T-helper 17 cell (primary cell): Measurements from ENCODE around the gene SFMBT2. TPM values are rescaled to one million over a fixed set of nuclear protein-coding genes. Genes with fewer than 3 reads are reported as not detected.
A peak's percentile ranks its signal among the peaks of the same experiment; 100 is the strongest.

ENCODE experiments used
- ATAC-seq: fragments of 150-1000 bp; cut with Tn5 transposase; 2 replicates; pipeline ENCODE4 v1.10.0; 2021; ENCODE audit warnings: mild to moderate bottlenecking, moderate library complexity
- DNase-seq, 3 donors: peaks; one replicate each; pipeline versions ENCODE4 v3.0.0 to v3.0.0-alpha.2; 2020 to 2021
- H3K9me3 ChIP-seq: one replicate; pipeline ENCODE4 v1.7.0; 2013; ENCODE audit warnings: low read length, mild to moderate bottlenecking; ENCODE audit not compliant: control insufficient read depth, poor library complexity, severe bottlenecking
- H3K27ac Mint-ChIP-seq: one replicate; pipeline ENCODE4 v1.8.0; 2022; ENCODE audit warnings: mild to moderate bottlenecking, moderate library complexity, mixed read lengths
- H3K27me3 Mint-ChIP-seq: one replicate; pipeline ENCODE4 v1.8.0; 2022; ENCODE audit warnings: mixed read lengths
- H3K36me3 Mint-ChIP-seq: one replicate; pipeline ENCODE4 v1.8.0; 2022; ENCODE audit warnings: low read depth, mixed read lengths
- H3K4me1 Mint-ChIP-seq: one replicate; pipeline ENCODE4 v1.8.0; 2022; ENCODE audit warnings: mild to moderate bottlenecking, mixed read lengths
- H3K4me3 Mint-ChIP-seq: one replicate; pipeline ENCODE4 v1.8.0; 2022; ENCODE audit warnings: mild to moderate bottlenecking, moderate library complexity, mixed read lengths
- total RNA-seq, 4 donors: library from RNA in 2 of 4; stranded (reverse) in 2 of 4; gene quantifications; one replicate each; pipeline ENCODE4 v1.2.3 and lab custom pipeline; 2022 to 2026

The SFMBT2 gene
- total RNA-seq, 2 donors from 2014 or later = 18.2 to 19.4 TPM

- peak overlapping the region; percentile 50 for H3K4me3 Mint-ChIP-seq
- peaks cover 3% of the 10 kb centered on the region for H3K36me3 Mint-ChIP-seq
- ATAC-seq = peak; percentile 32
- DNase-seq = no peak
- H3K27me3 Mint-ChIP-seq = no peaks in the 10 kb centered on the region
- H3K27ac Mint-ChIP-seq = peak overlapping the region; percentile 79
- peaks cover 12% of the 10 kb centered on the region for H3K4me1 Mint-ChIP-seq
- no peaks in the 10 kb centered on the region for H3K9me3 ChIP-seq
These were observed 250.9 kb downstream of the SFMBT2 start for GRCh38 chr10:7159928-7160327.

- peak overlapping the region; percentile 50 for H3K4me3 Mint-ChIP-seq
- H3K9me3 ChIP-seq = no peaks in the 10 kb centered on the region
- H3K27ac Mint-ChIP-seq = peak overlapping the region; percentile 79
- H3K27me3 Mint-ChIP-seq = no peaks in the 10 kb centered on the region
- ATAC-seq (peak; percentile 45), DNase-seq (no peak)
- H3K4me1 Mint-ChIP-seq = peaks cover 12% of the 10 kb centered on the region
- peaks cover 3% of the 10 kb centered on the region for H3K36me3 Mint-ChIP-seq
These were observed 251.3 kb downstream of the SFMBT2 start for GRCh38 chr10:7159517-7159916.

GRCh38 chr10:7157091-7157490 is 253.7 kb downstream of the SFMBT2 start:
- peaks cover 12% of the 10 kb centered on the region for H3K4me1 Mint-ChIP-seq
- H3K9me3 ChIP-seq = no peaks in the 10 kb centered on the region
- no peaks in the 10 kb centered on the region for H3K27me3 Mint-ChIP-seq
- peaks cover 3% of the 10 kb centered on the region for H3K36me3 Mint-ChIP-seq
- DNase-seq (no peak), ATAC-seq (no peak)
- no peak overlapping the region for H3K4me3 Mint-ChIP-seq
- H3K27ac Mint-ChIP-seq = no peak overlapping the region

- no peak overlapping the region for H3K27ac Mint-ChIP-seq
- ATAC-seq (no peak), DNase-seq (no peak)
- no peaks in the 10 kb centered on the region for H3K36me3 Mint-ChIP-seq
- no peaks in the 10 kb centered on the region for H3K9me3 ChIP-seq
- no peaks in the 10 kb centered on the region for H3K27me3 Mint-ChIP-seq
- peaks cover 2% of the 10 kb centered on the region for H3K4me1 Mint-ChIP-seq
- no peak overlapping the region for H3K4me3 Mint-ChIP-seq
These were observed 257.1 kb downstream of the SFMBT2 start for GRCh38 chr10:7153750-7154149.

GRCh38 chr10:7152982-7153381 is 257.9 kb downstream of the SFMBT2 start:
- H3K27ac Mint-ChIP-seq = no peak overlapping the region
- H3K36me3 Mint-ChIP-seq = no peaks in the 10 kb centered on the region
- no peak for ATAC-seq
- no peaks in the 10 kb centered on the region for H3K9me3 ChIP-seq
- no peak overlapping the region for H3K4me3 Mint-ChIP-seq
- H3K27me3 Mint-ChIP-seq = peaks cover 4% of the 10 kb centered on the region
- no peaks in the 10 kb centered on the region for H3K4me1 Mint-ChIP-seq
- DNase-seq = no peak

GRCh38 chr10:7152341-7152740 is 258.5 kb downstream of the SFMBT2 start:
- Mint-ChIP-seq H3K4me1 (no peaks in the 10 kb centered on the region), H3K27me3 (peaks cover 4% of the 10 kb centered on the region), H3K4me3 (no peak overlapping the region), H3K27ac (no peak overlapping the region), H3K36me3 (no peaks in the 10 kb centered on the region)
- DNase-seq (no peak), ATAC-seq (no peak)
- no peaks in the 10 kb centered on the region for H3K9me3 ChIP-seq

GRCh38 chr10:7151538-7151937 is 259.3 kb downstream of the SFMBT2 start:
- H3K4me3 Mint-ChIP-seq = no peak overlapping the region
- DNase-seq (no peak), ATAC-seq (no peak)
- no peaks in the 10 kb centered on the region for H3K36me3 Mint-ChIP-seq
- H3K9me3 ChIP-seq = no peaks in the 10 kb centered on the region
- H3K4me1 Mint-ChIP-seq = no peaks in the 10 kb centered on the region
- peaks cover 8% of the 10 kb centered on the region for H3K27me3 Mint-ChIP-seq
- H3K27ac Mint-ChIP-seq = no peak overlapping the region

GRCh38 chr10:7150349-7150748 is 260.5 kb downstream of the SFMBT2 start:
- ATAC-seq (no peak), DNase-seq (no peak)
- H3K4me1 Mint-ChIP-seq = no peaks in the 10 kb centered on the region
- no peaks in the 10 kb centered on the region for H3K36me3 Mint-ChIP-seq
- no peaks in the 10 kb centered on the region for H3K9me3 ChIP-seq
- no peak overlapping the region for H3K27ac Mint-ChIP-seq
- peaks cover 9% of the 10 kb centered on the region for H3K27me3 Mint-ChIP-seq
- no peak overlapping the region for H3K4me3 Mint-ChIP-seq

- ATAC-seq (no peak), DNase-seq (no peak)
- H3K9me3 ChIP-seq = no peaks in the 10 kb centered on the region
- peaks cover 23% of the 10 kb centered on the region for H3K27me3 Mint-ChIP-seq
- H3K4me1 Mint-ChIP-seq = peaks cover 3% of the 10 kb centered on the region
- no peak overlapping the region for H3K27ac Mint-ChIP-seq
- no peak overlapping the region for H3K4me3 Mint-ChIP-seq
- no peaks in the 10 kb centered on the region for H3K36me3 Mint-ChIP-seq
These were observed 264.6 kb downstream of the SFMBT2 start for GRCh38 chr10:7146189-7146588.

GRCh38 chr10:7136016-7136415 is 274.8 kb downstream of the SFMBT2 start:
- ATAC-seq (no peak), DNase-seq (no peak)
- peaks cover 9% of the 10 kb centered on the region for H3K4me1 Mint-ChIP-seq
- no peak overlapping the region for H3K27ac Mint-ChIP-seq
- H3K27me3 Mint-ChIP-seq = peaks cover 45% of the 10 kb centered on the region
- H3K4me3 Mint-ChIP-seq = no peak overlapping the region
- no peaks in the 10 kb centered on the region for H3K9me3 ChIP-seq
- H3K36me3 Mint-ChIP-seq = peaks cover 2% of the 10 kb centered on the region

- Mint-ChIP-seq H3K27me3 (peaks cover 48% of the 10 kb centered on the region), H3K4me1 (peaks cover 9% of the 10 kb centered on the region), H3K36me3 (peaks cover 5% of the 10 kb centered on the region), H3K27ac (no peak overlapping the region), H3K4me3 (no peak overlapping the region)
- no peak for ATAC-seq
- no peak for DNase-seq
- no peaks in the 10 kb centered on the region for H3K9me3 ChIP-seq
These were observed 275.6 kb downstream of the SFMBT2 start for GRCh38 chr10:7135188-7135587.

- Mint-ChIP-seq H3K4me3 (no peak overlapping the region), H3K27ac (no peak overlapping the region), H3K27me3 (peaks cover 56% of the 10 kb centered on the region), H3K36me3 (peaks cover 5% of the 10 kb centered on the region), H3K4me1 (peaks cover 9% of the 10 kb centered on the region)
- H3K9me3 ChIP-seq = no peaks in the 10 kb centered on the region
- ATAC-seq (no peak), DNase-seq (no peak)
These were observed 276.4 kb downstream of the SFMBT2 start for GRCh38 chr10:7134448-7134847.

- DNase-seq (no peak), ATAC-seq (no peak)
- Mint-ChIP-seq H3K4me3 (no peak overlapping the region), H3K36me3 (peaks cover 5% of the 10 kb centered on the region), H3K27me3 (peaks cover 56% of the 10 kb centered on the region), H3K27ac (no peak overlapping the region), H3K4me1 (peaks cover 9% of the 10 kb centered on the region)
- H3K9me3 ChIP-seq = no peaks in the 10 kb centered on the region
These were observed 276.9 kb downstream of the SFMBT2 start for GRCh38 chr10:7133958-7134357.

GRCh38 chr10:7133278-7133677 is 277.6 kb downstream of the SFMBT2 start:
- Mint-ChIP-seq H3K4me3 (no peak overlapping the region), H3K27ac (no peak overlapping the region), H3K27me3 (peaks cover 62% of the 10 kb centered on the region), H3K36me3 (peaks cover 5% of the 10 kb centered on the region), H3K4me1 (peaks cover 9% of the 10 kb centered on the region)
- ATAC-seq (no peak), DNase-seq (no peak)
- no peaks in the 10 kb centered on the region for H3K9me3 ChIP-seq
